ENCODE measurements around the gene SHISA9.

DNA sequence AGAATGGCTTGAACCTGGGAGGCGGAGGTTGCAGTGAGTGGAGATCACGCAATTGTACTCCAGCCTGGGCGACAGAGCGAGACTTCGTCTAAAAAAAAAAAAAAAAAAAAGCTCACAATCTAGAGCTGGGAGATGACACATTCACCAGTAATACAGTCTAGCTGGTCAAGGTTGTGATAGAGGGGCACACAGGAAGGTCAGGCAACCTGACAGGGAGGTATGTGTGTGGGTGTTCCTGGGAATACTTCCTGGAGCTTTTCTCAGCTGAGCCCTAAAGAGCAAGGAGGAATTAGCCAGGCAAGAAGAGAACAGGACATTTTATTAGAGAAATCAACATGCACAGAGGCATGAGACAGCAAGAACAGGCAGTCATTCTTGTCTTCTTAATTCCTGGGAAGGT, 216.7 kb downstream of the SHISA9 start:
- TF ChIP-seq, protein P1, sequence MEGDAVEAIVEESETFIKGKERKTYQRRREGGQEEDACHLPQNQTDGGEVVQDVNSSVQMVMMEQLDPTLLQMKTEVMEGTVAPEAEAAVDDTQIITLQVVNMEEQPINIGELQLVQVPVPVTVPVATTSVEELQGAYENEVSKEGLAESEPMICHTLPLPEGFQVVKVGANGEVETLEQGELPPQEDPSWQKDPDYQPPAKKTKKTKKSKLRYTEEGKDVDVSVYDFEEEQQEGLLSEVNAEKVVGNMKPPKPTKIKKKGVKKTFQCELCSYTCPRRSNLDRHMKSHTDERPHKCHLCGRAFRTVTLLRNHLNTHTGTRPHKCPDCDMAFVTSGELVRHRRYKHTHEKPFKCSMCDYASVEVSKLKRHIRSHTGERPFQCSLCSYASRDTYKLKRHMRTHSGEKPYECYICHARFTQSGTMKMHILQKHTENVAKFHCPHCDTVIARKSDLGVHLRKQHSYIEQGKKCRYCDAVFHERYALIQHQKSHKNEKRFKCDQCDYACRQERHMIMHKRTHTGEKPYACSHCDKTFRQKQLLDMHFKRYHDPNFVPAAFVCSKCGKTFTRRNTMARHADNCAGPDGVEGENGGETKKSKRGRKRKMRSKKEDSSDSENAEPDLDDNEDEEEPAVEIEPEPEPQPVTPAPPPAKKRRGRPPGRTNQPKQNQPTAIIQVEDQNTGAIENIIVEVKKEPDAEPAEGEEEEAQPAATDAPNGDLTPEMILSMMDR (IDR thresholded peaks at IDR 0.05) = no peak
- TF ChIP-seq POLR2AphosphoS5 (IDR thresholded peaks at IDR 0.05) = no peak

All from esophagus muscularis mucosa (tissue), 3 donors.